Measurements from ENCODE around the gene TBC1D9.

DNA sequence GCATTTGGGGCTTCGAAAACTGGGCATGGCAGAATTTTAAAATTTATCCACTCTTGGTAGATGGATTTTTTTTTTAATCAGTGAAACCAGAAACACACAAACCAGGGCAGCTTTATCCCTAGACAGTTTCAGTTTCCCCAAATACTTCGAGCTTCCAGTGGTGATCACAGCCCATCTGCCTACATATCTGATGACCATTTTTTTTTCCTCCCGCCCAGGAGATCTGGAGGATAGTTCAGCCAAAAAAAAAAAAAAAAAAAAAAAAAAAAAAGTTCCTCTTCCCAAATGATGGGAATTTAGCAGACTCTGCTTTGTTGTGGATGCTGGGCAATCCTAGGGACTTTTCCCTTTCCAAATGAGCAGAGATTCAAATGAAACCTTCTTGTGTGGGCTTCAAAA lies 1.0 kb upstream of the TBC1D9 start:
- no peak for TF ChIP-seq SREBF2 (IDR thresholded peaks at IDR 0.05)
- TF ChIP-seq, protein P1, sequence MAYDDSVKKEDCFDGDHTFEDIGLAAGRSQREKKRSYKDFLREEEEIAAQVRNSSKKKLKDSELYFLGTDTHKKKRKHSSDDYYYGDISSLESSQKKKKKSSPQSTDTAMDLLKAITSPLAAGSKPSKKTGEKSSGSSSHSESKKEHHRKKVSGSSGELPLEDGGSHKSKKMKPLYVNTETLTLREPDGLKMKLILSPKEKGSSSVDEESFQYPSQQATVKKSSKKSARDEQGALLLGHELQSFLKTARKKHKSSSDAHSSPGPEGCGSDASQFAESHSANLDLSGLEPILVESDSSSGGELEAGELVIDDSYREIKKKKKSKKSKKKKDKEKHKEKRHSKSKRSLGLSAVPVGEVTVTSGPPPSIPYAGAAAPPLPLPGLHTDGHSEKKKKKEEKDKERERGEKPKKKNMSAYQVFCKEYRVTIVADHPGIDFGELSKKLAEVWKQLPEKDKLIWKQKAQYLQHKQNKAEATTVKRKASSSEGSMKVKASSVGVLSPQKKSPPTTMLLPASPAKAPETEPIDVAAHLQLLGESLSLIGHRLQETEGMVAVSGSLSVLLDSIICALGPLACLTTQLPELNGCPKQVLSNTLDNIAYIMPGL (CRISPR knock-in tag; IDR thresholded peaks at IDR 0.05; ENCODE audit: borderline replicate concordance): no peak
- TF ChIP-seq, protein P2, sequence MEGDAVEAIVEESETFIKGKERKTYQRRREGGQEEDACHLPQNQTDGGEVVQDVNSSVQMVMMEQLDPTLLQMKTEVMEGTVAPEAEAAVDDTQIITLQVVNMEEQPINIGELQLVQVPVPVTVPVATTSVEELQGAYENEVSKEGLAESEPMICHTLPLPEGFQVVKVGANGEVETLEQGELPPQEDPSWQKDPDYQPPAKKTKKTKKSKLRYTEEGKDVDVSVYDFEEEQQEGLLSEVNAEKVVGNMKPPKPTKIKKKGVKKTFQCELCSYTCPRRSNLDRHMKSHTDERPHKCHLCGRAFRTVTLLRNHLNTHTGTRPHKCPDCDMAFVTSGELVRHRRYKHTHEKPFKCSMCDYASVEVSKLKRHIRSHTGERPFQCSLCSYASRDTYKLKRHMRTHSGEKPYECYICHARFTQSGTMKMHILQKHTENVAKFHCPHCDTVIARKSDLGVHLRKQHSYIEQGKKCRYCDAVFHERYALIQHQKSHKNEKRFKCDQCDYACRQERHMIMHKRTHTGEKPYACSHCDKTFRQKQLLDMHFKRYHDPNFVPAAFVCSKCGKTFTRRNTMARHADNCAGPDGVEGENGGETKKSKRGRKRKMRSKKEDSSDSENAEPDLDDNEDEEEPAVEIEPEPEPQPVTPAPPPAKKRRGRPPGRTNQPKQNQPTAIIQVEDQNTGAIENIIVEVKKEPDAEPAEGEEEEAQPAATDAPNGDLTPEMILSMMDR (IDR thresholded peaks at IDR 0.05): no peak; the same call in 2 of the 3 replicates
- no peak for TF ChIP-seq CHD2 (IDR thresholded peaks at IDR 0.05; ENCODE audit: low read length, partially characterized antibody)
